HG03439 (cell line): ENCODE results near the gene STUM.

Source experiments
- ATAC-seq: cut with Tn5 transposase; IDR thresholded peaks from one replicate; pipeline ENCODE4 v1.9.1; 2021; ENCODE audit warnings: mild to moderate bottlenecking, moderate library complexity; ENCODE audit not compliant: unreplicated experiment

The STUM gene

DNA sequence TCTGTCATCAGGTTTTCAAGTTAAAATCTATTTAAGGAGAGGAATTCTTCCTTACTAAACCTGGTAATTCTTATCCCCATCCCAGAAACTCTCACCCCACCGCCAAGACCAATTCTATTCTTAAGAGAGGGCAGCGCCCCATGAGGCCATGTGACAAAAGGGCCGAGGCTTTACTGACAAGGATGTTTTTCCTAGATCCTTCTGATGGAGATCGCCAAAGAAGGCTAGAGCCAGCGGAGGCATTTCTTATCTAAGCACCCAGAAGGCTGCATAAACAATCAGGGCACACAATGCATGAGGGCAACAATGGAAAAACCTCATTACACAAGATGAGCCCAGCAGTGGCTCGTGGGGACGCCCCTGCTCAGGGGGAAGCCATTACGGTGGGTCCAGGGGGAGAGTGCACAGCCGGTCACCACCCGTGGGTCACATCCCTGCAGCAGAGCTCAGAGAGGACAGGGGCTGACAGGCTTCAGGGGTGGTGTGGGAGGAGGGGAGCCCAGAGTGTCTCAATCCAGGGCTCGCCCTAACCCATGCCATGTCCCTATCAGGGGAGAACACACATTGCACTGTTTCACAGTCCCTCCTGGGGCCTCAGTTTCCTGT lies 101.8 kb downstream of the STUM start:
- ATAC-seq = no peak

DNA sequence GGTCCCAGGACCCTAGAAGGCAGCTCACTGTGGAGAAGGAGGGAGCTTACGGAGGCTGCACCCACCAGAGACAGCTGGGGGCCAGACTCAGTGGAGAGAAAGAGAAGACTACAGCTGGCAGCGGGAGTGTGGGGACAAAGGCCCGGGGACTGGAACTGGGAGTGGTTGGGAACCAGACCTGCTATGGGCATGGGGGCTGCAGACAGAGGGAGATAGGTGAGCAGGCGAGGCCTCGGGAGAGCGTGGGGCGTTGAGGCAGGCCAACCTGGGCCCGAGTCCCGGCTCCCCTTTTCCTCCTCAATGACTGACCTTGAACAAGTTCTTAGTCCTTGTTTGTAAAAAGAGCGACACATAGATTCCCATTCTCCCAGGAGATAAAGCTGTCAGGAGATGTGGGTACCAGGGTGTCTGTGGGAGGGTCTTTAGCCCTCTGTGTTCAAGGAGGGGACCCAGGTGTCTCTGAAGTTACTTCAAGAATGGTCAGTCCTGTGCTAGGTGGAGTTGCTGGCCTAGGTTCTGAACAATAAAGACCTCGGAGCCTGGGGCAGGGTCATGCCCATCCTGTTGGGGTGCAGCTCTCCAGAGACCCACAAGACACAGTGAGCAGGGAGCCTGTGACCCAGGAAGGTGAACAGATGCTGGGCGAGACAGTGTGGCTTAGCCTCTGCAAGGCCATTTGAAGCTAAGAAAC lies 102.6 kb downstream of the STUM start:
- no peak for ATAC-seq

DNA sequence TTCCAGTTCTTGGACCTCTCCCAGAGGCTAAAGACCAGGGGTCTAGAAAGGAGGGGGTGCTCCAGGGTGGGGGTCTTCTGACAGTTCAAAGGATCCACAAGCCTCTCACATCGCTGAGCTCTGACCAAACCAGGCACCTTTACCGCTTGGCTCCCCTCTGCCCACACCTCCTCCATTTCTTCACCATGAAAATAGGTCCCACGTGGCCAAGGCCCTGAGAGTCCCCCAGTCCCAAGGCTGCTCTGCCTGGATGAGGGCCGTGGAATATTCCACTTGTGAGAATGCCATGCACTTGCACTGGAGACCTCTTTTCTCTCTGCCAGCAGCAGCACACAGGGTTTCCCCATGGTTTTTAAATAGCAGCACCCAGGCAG lies 103.2 kb downstream of the STUM start:
- no peak for ATAC-seq

DNA sequence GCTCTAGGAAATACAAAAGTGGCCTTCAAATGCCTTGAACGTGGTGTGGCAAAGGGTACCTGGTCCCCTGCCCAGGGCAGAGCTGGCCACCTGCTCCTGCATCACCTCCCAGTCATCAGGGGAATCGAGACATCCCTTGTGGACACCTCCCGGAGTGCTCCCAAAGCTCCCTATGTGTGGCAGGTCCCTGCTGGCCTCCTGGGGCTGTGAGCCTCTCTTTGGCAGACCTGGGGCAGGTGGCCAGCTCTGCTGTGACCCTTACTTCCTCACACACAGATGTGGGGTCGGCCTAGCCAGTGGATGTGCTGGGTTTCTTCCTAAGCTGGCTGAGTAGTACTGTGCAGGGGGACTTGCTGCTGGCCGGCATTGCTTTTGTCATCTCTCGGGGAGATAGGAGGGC lies 104.0 kb downstream of the STUM start:
- no peak for ATAC-seq

DNA sequence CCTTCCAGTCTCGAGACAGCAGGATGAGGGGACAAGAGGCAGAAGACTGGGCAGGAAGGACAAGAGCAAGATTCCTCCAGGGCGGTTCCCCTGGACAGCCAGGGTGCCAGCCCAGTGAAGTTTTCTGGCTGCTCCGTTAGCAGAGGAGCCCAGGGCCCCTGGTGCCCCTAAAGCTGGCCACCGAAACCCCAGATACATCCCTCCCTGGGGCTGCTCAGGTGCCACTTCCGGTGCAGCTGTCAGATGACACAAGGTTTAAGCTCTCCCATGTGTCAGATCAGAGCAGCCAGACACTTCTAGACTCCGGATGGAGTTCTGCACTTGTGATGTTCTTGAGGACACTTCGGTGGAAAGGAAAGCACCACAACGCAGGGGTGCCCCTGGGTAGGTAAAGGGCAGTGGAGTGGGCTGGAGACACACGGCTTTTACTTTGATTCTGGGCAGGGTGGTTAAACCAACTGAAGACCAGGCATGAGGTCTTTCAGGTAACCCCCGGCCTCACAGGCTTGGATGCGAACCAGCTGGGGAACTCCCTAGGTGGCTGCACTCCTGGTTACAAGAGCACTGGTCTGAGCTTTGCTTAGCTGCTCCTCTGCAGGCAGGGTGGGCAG lies 104.9 kb downstream of the STUM start:
- ATAC-seq = peak; percentile 61

DNA sequence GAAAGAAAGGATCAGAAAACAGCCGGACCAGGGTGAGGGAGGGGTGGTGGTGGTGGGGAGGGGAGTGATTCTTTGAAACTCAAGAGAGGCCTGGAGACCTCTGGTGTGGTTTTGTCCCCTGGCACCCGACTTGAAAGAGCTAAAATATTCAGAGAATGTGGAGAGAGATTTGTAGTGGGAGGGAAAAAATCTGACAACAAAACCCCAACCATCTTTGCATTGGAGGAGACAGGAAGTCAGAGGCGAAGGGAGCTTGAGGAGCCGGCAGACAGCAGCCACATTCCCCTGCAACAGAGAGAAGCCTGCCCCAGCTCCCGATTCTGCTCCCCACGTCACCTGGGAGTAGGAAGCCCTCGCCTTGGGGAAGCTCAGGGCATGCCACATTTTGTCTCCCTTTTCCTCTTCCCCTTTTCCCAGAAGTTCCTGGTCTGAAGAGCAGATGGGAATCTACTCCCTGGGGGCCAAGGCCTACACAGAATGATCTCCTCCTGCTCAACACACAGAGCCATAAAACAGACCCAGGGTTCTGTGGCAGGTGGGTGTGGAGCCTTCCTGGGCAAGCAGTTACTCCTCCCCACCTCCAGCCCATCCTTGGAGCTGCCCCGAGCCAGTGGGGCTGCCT lies 105.6 kb downstream of the STUM start:
- no peak for ATAC-seq

DNA sequence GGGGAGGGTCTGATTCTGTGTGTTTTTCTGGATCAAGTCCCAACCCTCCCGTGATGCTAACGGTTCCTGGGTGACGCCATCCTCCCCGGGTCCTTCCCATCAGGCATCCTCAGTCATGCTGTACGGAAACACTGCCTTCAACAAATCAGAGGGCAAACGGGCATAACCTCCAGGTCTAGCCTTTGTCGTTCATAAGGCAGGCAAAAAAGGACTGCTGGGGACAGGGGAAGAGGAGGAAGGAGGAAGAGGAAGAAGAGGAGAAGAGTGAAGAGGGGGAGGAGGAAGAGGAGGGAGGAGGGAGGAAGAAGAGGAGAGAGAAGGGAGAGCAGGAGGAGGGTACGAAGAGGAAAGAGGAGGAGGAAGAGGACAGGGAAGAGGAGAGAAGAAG lies 106.1 kb downstream of the STUM start:
- ATAC-seq = no peak

DNA sequence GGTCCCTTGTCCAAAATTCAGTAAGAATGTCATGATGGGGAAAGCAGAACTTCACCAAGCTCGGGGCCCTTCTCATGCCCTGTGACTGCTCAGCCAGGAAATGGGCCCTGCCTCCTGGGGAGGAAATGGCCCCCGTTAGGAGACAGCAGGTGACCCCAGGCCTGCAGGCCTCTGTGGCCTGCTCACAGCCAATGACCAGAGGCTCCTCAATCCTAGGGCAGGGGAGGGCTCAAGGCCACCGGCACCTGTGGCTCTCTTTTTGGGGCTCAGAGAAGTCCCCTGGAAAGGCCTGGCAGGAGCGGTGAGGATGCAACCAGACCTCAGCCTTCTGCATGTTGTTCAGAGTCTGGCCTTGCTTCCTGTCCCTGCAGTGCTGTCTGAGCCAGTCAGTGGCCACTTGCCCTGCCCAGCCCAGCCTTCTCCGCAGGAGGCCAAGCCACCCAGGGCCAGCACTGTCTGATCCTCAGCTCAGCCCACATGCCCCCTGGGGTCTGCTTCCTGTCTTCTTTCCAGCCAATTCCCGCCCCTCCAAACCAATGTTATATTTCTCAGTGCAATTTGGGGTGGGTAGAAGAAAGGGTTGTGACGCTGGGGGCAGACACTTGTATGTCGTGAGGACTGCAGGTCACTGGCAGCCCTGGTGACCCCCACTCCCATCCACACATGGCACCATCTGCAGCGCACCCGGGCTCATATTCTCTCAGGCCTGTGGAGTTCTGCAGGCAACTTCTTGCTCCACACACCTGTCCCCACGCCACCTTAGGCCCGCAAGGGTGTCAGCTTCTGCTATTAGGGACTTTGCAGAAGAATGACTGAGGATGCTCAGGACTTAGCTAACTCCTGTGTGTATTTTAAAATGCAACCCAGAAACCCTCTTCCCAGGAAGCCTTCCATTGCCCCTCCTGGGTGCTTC lies 106.9 kb downstream of the STUM start:
- no peak for ATAC-seq

DNA sequence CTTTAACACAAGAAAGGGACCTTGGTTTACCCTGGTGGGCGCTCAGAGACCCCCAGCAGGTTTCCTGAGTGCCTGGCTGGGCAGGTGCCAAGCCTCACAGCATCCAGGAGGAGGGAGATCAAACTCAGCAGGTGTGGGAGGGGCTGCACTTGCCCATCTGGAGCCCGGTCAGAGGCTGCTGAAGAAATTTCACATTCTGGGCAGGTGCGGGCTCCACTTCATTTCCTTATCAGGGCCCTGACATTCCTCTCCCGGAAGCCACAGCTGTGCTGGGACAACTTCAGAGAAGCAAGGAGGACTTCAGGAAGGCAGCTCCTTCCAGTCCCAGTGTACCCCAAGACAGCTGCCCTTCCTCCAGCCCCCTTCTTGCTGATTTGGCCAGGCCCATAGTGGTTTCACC lies 107.6 kb downstream of the STUM start:
- ATAC-seq = no peak

DNA sequence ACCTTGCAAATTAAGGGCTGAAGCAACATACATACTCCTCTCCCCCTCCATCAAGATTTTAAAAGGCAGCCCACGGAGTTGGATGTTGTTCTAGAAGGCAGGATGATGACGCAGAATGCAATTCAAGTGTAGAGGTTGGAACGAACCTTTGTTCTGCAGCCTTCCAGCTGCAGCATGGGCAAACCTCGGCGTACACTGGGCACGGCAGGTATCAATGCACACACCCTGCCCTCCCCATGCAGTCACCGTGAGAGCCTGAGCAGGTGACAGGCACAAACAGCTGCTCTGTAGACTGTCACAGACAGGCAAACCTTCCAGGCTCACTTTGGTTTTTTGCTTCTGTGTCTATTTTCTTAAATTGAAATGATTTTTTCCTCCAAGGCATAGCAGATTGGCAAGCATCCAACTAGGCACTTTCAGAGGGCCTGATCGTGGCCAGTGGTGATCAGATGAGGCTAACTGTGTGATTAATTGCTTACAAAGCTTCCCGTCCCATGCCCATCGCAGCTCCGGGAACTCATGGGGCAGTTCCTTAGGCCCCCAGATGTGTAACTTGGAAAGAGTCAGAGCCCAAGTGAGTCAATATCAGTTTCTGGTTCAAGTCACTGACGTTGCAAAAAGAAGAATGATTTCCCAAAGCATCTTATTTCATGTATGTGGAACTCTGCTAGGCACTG lies 108.2 kb downstream of the STUM start:
- no peak for ATAC-seq

DNA sequence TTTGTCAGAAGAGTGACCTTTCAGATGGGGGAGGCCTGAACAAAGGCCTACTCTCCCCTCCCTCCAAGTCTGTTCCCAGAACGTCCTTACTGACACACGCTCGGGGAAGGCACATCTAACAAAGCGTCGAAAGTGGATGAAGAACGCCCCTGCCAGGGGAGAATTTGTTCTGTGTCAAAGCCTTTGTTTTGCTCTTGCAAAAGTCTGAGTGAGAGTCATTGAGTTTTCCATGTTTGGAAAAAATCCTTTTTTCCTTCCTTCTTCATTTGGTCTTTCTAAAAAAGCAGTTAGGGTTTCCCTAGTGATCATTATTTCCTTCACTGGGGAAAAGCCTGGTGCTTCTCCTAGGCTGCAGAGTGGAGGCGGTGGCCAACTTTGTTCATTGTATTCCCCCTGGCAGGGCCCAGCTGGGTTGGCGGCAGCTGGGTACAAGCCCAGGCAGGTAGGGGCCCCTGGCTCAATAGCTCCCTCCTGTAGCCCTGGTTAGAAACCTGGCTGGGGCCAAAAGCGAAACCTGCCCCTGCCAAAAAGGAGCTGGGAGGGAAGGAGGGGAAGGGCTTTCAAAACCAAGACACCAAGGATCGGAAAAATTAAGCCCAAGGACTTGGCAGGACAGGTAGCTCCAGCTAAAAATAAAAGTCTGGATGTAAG lies 109.5 kb downstream of the STUM start:
- ATAC-seq = no peak

DNA sequence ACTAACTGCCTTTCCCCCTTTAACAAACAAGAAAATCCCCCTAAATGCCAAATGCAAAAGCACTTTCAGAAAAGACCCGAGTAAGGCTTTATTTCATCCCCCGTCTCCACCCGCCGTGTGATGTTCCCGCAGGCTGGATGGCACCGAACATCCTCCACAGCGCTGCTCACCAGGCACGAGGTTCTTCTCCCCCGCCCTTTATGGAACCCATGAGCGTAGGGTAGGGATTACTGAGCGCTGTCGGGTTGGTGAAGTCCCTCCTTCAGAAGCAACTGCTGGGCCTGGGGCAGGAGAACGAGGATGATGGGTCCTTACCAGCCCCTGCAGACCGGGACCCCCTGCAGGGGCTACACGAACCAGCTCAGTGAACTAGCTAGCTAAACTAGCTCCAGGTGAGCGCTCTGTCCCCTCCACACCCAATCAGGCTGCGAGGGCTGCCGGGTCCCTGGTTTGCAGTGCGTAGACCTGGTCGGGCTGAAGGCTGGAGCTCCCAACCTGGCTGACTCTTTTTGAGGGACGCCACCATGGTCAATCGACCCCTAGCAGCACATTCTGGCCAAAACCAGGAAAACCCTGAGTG lies 110.1 kb downstream of the STUM start:
- no peak for ATAC-seq
